Measurements from ENCODE around the gene MTFP1.

The MTFP1 gene

DNA sequence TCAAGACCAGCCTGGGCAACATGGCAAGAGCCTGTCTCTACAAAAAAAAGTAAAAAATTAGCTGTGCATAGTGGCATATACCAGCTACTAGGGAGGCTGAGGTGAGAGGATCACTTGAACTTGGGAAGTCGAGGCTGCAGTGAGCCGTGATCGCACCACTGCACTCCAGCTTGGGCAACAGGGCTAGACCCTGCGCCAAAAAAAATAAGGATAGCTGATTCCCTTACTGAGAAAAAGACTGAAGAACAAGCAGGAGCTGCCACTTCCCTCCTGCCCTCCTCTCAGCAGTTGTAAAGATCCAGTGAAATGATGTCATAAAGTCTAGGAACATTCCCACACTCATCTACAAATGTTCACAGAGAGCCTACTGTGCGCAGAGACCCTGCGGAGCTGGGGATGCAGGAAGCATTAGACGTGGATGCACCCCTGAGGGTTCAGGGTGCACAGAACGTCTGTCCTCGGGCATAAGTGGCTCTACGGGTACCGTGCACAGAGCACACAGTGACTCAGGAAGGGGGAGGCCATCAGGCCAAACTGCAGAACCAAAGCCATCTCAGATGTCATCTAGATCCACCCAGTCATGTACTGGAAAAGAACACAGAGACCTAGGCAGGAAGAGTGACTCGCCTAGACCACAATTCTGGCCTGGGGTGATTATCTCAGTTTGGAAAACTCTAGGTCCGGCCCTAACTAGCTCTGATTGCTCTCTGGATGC is 17.0 kb upstream of the MTFP1 start:
- ChIA-PET POLR2A (interaction anchor here (0.6 kb wide), 1 partner anchor 11 kb away, joined by 3 read pairs; no protein-coding TSS in a partner anchor), CTCF (interaction anchor here (0.6 kb wide), 1 partner anchor 16 kb away, joined by 3 read pairs; no protein-coding TSS in a partner anchor)
- no peak for DNase-seq (ENCODE audit: extremely low spot score)
- TF ChIP-seq FOXA1 (IDR thresholded peaks at IDR 0.05) (no peak), NFRKB (IDR thresholded peaks at IDR 0.05) (no peak), BHLHE40 (IDR thresholded peaks at IDR 0.05; ENCODE audit: borderline replicate concordance) (no peak), CTBP1 (IDR thresholded peaks at IDR 0.05; ENCODE audit: borderline replicate concordance) (no peak), TARDBP (IDR thresholded peaks at IDR 0.05) (no peak), ARNT (IDR thresholded peaks at IDR 0.05) (no peak), HDGF (IDR thresholded peaks at IDR 0.05; ENCODE audit: borderline replicate concordance) (no peak), SP1 (IDR thresholded peaks at IDR 0.05) (no peak), FOXK2 (IDR thresholded peaks at IDR 0.05) (no peak), FOXM1 (IDR thresholded peaks at IDR 0.05; ENCODE audit: borderline replicate concordance) (no peak), SUZ12 (IDR thresholded peaks at IDR 0.05) (no peak), ELF4 (IDR thresholded peaks at IDR 0.05) (no peak)
- TF ChIP-seq, protein P1, sequence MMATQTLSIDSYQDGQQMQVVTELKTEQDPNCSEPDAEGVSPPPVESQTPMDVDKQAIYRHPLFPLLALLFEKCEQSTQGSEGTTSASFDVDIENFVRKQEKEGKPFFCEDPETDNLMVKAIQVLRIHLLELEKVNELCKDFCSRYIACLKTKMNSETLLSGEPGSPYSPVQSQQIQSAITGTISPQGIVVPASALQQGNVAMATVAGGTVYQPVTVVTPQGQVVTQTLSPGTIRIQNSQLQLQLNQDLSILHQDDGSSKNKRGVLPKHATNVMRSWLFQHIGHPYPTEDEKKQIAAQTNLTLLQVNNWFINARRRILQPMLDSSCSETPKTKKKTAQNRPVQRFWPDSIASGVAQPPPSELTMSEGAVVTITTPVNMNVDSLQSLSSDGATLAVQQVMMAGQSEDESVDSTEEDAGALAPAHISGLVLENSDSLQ (IDR thresholded peaks at IDR 0.05) = no peak

DNA sequence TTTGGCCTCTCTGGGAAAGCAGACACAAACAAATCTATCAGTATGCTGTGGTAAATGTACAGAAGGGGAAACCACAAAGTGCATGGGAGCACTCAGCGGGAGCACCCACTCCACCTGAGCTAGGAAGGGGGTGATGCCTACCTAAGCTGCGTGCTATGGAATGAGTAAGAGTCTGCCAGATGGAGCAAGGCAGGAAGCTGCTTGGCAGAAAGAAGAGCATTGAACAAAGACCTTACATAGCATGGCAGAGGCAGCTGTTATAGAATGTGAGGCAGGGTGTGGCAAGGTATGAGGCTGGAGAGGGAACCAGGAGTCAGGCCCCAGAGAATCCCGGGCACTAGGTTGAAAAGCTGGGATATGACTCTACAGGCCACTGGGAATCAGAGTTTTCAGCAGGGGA is 13.8 kb upstream of the MTFP1 start:
- ChIA-PET CTCF (no interaction called here), POLR2A (interaction anchor here (1.1 to 6.5 kb wide), 3 partner anchors 10 to 15 kb away, joined by 3 to 40 read pairs (median 9); no protein-coding TSS in a partner anchor)
- no peak for DNase-seq (ENCODE audit: extremely low spot score)
- TF ChIP-seq HDGF (IDR thresholded peaks at IDR 0.05; ENCODE audit: borderline replicate concordance) (no peak), FOXM1 (IDR thresholded peaks at IDR 0.05; ENCODE audit: borderline replicate concordance) (no peak), SUZ12 (IDR thresholded peaks at IDR 0.05) (no peak)

DNA sequence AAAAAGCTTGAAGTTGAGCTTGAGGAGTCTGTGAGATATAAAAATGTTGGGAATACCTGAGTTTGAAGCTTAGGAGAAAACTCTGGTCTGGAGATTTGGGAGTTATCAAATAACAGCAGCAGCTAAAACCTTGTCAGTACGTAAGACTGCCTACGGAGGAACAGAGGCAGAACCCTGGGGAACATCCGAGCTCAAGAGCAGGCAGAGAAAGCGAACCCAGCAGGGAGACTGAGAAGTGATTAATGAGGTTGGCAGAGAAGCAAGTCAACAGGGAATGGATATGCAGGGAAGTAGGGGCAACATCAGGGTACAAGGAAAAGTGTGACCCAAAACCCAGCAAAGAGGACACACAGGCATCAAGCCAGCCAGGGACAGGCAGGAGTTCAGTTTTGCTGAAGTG is 12.6 kb upstream of the MTFP1 start:
- CTCF ChIA-PET = interaction anchor here (0.7 kb wide), 1 partner anchor 16 kb away, joined by 4 read pairs; no protein-coding TSS in a partner anchor

DNA sequence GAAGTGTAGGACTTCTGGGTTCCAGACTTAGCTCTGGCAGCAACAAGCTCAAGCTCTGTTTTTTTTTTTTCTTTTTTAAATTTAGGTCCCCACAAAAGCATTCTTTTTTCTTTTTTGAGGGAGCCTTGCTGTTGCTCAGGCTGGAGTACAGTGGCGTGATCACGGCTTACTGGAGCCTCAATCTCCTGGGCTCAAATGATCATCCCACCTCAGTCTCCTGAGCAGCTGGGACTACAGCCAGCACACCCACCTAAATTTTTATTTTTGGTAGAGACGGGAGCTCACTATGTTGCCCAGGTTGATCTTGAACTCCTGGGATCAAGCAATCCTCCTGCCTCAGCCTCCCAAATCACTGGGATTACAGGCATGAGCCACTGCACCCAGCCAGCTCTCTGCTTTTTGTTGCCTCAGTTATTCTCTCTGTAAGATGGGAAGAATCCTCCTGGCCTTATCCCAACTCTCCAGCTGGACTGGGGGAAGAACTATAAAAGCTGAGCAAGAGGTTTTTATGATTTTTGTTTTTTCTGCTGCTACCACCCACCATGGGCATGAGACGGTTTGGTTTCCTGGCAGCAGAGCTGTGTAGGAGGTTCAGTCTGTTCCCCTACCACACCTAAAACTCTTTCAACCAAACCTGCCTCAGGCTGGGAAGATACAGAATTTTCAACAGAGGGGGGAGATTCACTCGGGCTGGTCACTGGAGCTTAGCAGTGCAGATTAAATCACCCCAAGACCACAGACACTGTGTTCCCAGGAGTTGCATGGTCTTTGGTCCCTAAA is 11.6 kb upstream of the MTFP1 start:
- TF ChIP-seq HDGF (IDR thresholded peaks at IDR 0.05; ENCODE audit: borderline replicate concordance) = no peak
- TF ChIP-seq L3MBTL2 (conservative IDR thresholded peaks at IDR 0.05) = no peak
- no peak for TF ChIP-seq NFRKB (IDR thresholded peaks at IDR 0.05)
- TF ChIP-seq BHLHE40 (IDR thresholded peaks at IDR 0.05; ENCODE audit: borderline replicate concordance) = no peak
- TF ChIP-seq FOXM1 (IDR thresholded peaks at IDR 0.05; ENCODE audit: borderline replicate concordance) = no peak
- TF ChIP-seq ZNF384 (IDR thresholded peaks at IDR 0.05) = no peak
- no peak for TF ChIP-seq ARNT (IDR thresholded peaks at IDR 0.05)
- POLR2A ChIA-PET = interaction anchor here (1.2 to 6.5 kb wide), 3 partner anchors 10 to 57 kb away, joined by 3 to 40 read pairs (median 4); partner anchors contain the start of genes CCDC157 and SF3A1
- DNase-seq (ENCODE audit: extremely low spot score) = no peak
- CTCF ChIA-PET = no interaction called here

More for the DNA sequence above, 12.6 kb upstream of the MTFP1 start:
- POLR2A ChIA-PET = interaction anchor here (1.5 to 6.5 kb wide), 2 partner anchors 9 to 11 kb away, joined by 3 to 40 read pairs; no protein-coding TSS in a partner anchor
- no peak for TF ChIP-seq FOXM1 (IDR thresholded peaks at IDR 0.05; ENCODE audit: borderline replicate concordance)
- TF ChIP-seq ARNT (IDR thresholded peaks at IDR 0.05) = no peak
- no peak for TF ChIP-seq HDGF (IDR thresholded peaks at IDR 0.05; ENCODE audit: borderline replicate concordance)
- TF ChIP-seq LEF1 (IDR thresholded peaks at IDR 0.05; ENCODE audit: borderline replicate concordance) = no peak
- no peak for TF ChIP-seq TARDBP (IDR thresholded peaks at IDR 0.05)
- no peak for TF ChIP-seq NFRKB (IDR thresholded peaks at IDR 0.05)
- no peak for DNase-seq (ENCODE audit: extremely low spot score)

DNA sequence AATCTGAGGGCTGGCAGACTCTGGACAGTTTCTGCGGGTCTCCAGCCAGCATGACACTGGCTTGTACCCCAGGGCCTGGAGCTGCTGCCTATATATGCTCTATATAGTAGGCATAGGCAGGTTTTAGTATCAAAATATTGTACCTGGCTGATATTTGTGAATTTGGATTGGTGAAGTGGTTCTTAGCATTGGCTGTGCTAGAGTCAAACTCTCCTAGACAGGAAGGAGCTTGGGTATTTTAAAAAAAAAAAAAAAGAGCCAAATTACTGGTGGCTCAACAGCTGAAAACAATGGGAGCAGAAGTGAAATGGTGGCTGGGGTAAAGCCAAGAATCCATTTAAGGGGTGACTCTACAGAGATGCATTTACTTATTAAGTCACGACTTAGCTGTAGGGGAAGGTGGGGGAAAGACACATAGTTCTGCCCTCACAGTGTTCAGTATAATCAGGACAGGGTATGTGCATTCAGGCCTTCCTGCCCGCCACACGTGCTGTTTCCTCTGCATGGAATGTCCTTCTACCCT is 11.0 kb upstream of the MTFP1 start:
- no peak for DNase-seq (ENCODE audit: extremely low spot score)
- TF ChIP-seq NFRKB (IDR thresholded peaks at IDR 0.05) = no peak
- TF ChIP-seq ELF4 (IDR thresholded peaks at IDR 0.05) = no peak
- TF ChIP-seq L3MBTL2 (conservative IDR thresholded peaks at IDR 0.05) = no peak
- TF ChIP-seq FOXM1 (IDR thresholded peaks at IDR 0.05; ENCODE audit: borderline replicate concordance) = no peak
- TF ChIP-seq ARNT (IDR thresholded peaks at IDR 0.05) = no peak
- no peak for TF ChIP-seq SUZ12 (IDR thresholded peaks at IDR 0.05)
- TF ChIP-seq, protein P1 (IDR thresholded peaks at IDR 0.05) = no peak
- TF ChIP-seq HDGF (IDR thresholded peaks at IDR 0.05; ENCODE audit: borderline replicate concordance) = no peak
- ChIA-PET CTCF (no interaction called here), POLR2A (interaction anchor here (1.2 to 6.5 kb wide), 2 partner anchors 9 to 58 kb away, joined by 4 to 40 read pairs; partner anchors contain the start of genes CCDC157 and SF3A1)

DNA sequence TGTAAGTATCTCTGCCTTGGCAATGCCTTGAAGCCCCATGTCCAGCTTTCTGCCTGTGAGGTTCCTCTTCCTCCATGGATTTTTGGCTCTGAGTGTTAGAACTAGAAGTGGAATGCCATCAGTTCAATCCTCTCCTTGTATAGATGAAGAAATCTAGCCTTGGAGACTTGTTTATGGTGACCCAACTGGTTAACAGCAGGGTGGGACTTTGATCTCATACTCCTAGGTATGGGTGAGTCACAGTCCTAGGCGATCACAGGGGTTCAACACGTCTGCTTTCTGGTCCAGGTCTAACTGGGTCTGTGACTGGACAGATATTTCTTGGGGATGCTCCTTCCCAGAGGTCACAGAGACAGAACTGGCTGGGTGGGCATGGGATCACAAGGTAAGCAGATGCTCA is 9.2 kb upstream of the MTFP1 start:
- no peak for TF ChIP-seq SP1 (IDR thresholded peaks at IDR 0.05)
- TF ChIP-seq CTBP1 (IDR thresholded peaks at IDR 0.05; ENCODE audit: borderline replicate concordance) = no peak
- no peak for TF ChIP-seq L3MBTL2 (conservative IDR thresholded peaks at IDR 0.05)
- TF ChIP-seq ARNT (IDR thresholded peaks at IDR 0.05) = no peak
- ChIA-PET CTCF (interaction anchor here (0.8 kb wide), 1 partner anchor 21 kb away, joined by 3 read pairs; no protein-coding TSS in a partner anchor), POLR2A (no interaction called here)
- DNase-seq (ENCODE audit: extremely low spot score) = no peak

Measured in HEK293T (cell line).